Neural progenitor cell (in vitro differentiated cells): Measurements from ENCODE around the gene RAB11FIP5.

Experiments used
- EZH2phosphoT487 ChIP-seq: fragments of 200-600 bp; sonication (generic); IDR thresholded peaks from 2 replicates; pipeline ENCODE4 v1.6.1; 2017; ENCODE audit warnings: antibody characterized with exemption
- TF ChIP-seq, protein P1 (sequence below): fragments of 200-600 bp; sonication (generic); IDR thresholded peaks from 2 replicates; pipeline ENCODE4 v1.5.1; 2017; ENCODE audit warnings: antibody characterized with exemption, mild to moderate bottlenecking

DNA sequence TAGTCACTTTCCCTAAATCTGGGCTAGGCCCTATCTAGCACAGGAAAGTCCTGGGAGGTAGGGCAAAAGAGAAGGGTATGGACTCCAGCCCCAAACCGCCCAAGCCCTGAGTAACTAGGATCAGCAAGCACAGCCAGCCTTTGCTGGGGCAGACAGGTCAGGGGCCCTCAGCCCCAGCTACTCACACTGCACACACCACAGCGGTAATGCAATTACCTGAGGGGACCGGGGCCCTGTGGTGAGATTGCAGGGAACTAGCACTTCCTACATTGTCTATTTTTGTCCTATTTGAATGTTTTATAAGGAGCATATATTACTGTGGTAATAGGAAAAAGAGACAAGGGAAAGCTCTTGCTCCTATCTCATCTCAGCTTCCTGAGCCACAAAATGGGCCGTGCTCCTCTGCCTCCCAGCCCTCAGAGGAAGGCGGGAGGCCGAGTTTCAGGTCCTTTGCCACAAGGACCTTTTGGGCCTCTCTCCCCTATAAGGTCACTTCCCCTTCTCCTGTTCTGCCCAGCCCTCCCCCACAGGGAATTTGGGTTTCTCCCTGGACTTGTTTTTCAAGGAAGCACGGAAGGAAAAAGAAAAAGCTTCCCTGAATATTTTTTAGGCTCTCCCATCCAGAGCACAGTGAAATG lies 20.5 kb downstream of the RAB11FIP5 start:
- TF ChIP-seq, protein P1, sequence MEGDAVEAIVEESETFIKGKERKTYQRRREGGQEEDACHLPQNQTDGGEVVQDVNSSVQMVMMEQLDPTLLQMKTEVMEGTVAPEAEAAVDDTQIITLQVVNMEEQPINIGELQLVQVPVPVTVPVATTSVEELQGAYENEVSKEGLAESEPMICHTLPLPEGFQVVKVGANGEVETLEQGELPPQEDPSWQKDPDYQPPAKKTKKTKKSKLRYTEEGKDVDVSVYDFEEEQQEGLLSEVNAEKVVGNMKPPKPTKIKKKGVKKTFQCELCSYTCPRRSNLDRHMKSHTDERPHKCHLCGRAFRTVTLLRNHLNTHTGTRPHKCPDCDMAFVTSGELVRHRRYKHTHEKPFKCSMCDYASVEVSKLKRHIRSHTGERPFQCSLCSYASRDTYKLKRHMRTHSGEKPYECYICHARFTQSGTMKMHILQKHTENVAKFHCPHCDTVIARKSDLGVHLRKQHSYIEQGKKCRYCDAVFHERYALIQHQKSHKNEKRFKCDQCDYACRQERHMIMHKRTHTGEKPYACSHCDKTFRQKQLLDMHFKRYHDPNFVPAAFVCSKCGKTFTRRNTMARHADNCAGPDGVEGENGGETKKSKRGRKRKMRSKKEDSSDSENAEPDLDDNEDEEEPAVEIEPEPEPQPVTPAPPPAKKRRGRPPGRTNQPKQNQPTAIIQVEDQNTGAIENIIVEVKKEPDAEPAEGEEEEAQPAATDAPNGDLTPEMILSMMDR: no peak
- TF ChIP-seq EZH2phosphoT487: no peak
